GM19455 (cell line): ENCODE results near the gene TRPC4.
"Not testable (repeated sequence)": the region's sequence is repeated elsewhere in the genome, so short reads cannot be mapped to it uniquely, and the experiment has no call there.

ENCODE experiments used
- ATAC-seq: cut with Tn5 transposase; IDR thresholded peaks from one replicate; pipeline ENCODE4 v1.9.1; 2021; ENCODE audit not compliant: unreplicated experiment

TRPC4 gene

GRCh38 chr13:37833411-37833810 lies 36.2 kb downstream of the TRPC4 start:
- ATAC-seq: no peak

- ATAC-seq: no peak
These were observed 53.3 kb downstream of the TRPC4 start for GRCh38 chr13:37816276-37816675.

GRCh38 chr13:37811441-37811840 lies 58.1 kb downstream of the TRPC4 start:
- no peak for ATAC-seq

GRCh38 chr13:37806666-37807065 lies 62.9 kb downstream of the TRPC4 start:
- no peak for ATAC-seq

- ATAC-seq: no peak
These were observed 71.9 kb downstream of the TRPC4 start for GRCh38 chr13:37797631-37798030.

GRCh38 chr13:37796795-37797194 lies 72.8 kb downstream of the TRPC4 start:
- ATAC-seq: not testable (repeated sequence)

- ATAC-seq: no peak
These were observed 74.2 kb downstream of the TRPC4 start for GRCh38 chr13:37795326-37795725.

- no peak for ATAC-seq
These were observed 77.9 kb downstream of the TRPC4 start for GRCh38 chr13:37791699-37792098.

GRCh38 chr13:37788346-37788745 lies 81.2 kb downstream of the TRPC4 start:
- no peak for ATAC-seq

GRCh38 chr13:37777676-37778075 lies 91.9 kb downstream of the TRPC4 start:
- ATAC-seq: no peak

- ATAC-seq: no peak
These were observed 93.7 kb downstream of the TRPC4 start for GRCh38 chr13:37775871-37776270.

GRCh38 chr13:37772644-37773043 lies 96.9 kb downstream of the TRPC4 start:
- no peak for ATAC-seq

GRCh38 chr13:37769545-37769944 lies 100.0 kb downstream of the TRPC4 start:
- no peak for ATAC-seq

- no peak for ATAC-seq
These were observed 100.5 kb downstream of the TRPC4 start for GRCh38 chr13:37769078-37769477.

- ATAC-seq: no peak
These were observed 103.1 kb downstream of the TRPC4 start for GRCh38 chr13:37766502-37766901.

GRCh38 chr13:37755349-37755748 lies 114.2 kb downstream of the TRPC4 start:
- no peak for ATAC-seq

GRCh38 chr13:37753776-37754175 lies 115.8 kb downstream of the TRPC4 start:
- no peak for ATAC-seq

- no peak for ATAC-seq
These were observed 117.4 kb downstream of the TRPC4 start for GRCh38 chr13:37752146-37752545.

GRCh38 chr13:37751025-37751424 lies 118.5 kb downstream of the TRPC4 start:
- ATAC-seq: no peak

- no peak for ATAC-seq
These were observed 120.7 kb downstream of the TRPC4 start for GRCh38 chr13:37748913-37749312.

- ATAC-seq: no peak
These were observed 122.4 kb downstream of the TRPC4 start for GRCh38 chr13:37747071-37747612.

- no peak for ATAC-seq
These were observed 128.0 kb downstream of the TRPC4 start for GRCh38 chr13:37741536-37741935.

- ATAC-seq: no peak
These were observed 133.5 kb downstream of the TRPC4 start for GRCh38 chr13:37736045-37736444.

- ATAC-seq: no peak
These were observed 134.3 kb downstream of the TRPC4 start for GRCh38 chr13:37735293-37735692.
